K562 (cell line): ENCODE measurements around the gene ABL1. TPM values are rescaled to one million over a fixed set of nuclear protein-coding genes. Genes with fewer than 3 reads are reported as not detected.
A peak's percentile ranks its signal among the peaks of the same experiment; 100 is the strongest.

ENCODE experiments used
- ATAC-seq: fragments of 200-7000 bp; cut with Tn5 transposase; 3 replicates; pipeline ENCODE4 v1.9.1; 2020; ENCODE audit warnings: moderate library complexity
- BruUV-seq: library from RNA; stranded (reverse); fragments of 400-500 nt; replicated peaks from 2 replicates; lab custom pipeline; 2021; lab: Mats Ljungman, UMichigan
- CTCF ChIA-PET: fragments of 300-600 bp; formaldehyde crosslinking; extraction: SDS; loops from one replicate; lab custom pipeline; 2021; ENCODE audit warnings: low intra/inter-chr PET ratio; lab: Yijun Ruan, JAX
- POLR2A ChIA-PET: fragments of 300-600, 350-650 bp; sonication (Branson Sonifier 250); formaldehyde crosslinking; extraction: SDS; loops from one replicate; lab custom pipeline; 2021; ENCODE audit warnings: antibody characterized with exemption, inconsistent platforms; lab: Yijun Ruan, JAX
- DNase-seq, 4 experiments: peaks; one replicate each; pipeline versions ENCODE4 v3.0.0 to v3.0.0-alpha.2; 2011 to 2018; ENCODE audit warnings: low spot score in 3 of 4, mixed read lengths in 3 of 4; ENCODE audit errors: extremely low read depth in 1 of 4
- FAIRE-seq: peaks from 2 replicates; lab custom pipeline; 2011; peaks lifted over from hg19 to GRCh38; lab: Jason Lieb, UNC
- H2AFZ ChIP-seq: 2 replicates; pipeline ENCODE4 v1.6.0; 2011; ENCODE audit warnings: low read depth, low read length, control low read depth, inconsistent platforms
- H3K27ac ChIP-seq: fragments of 200-600 bp; 3 replicates; pipeline ENCODE4 v1.8.0; 2011; ENCODE audit warnings: low read depth, mild to moderate bottlenecking, control low read depth, inconsistent platforms, low read length, moderate library complexity, mixed read lengths; ENCODE audit errors: extremely low read depth
- H3K27me3 ChIP-seq, 2 experiments: fragments of 300-600 bp in 1 of 2; 2 replicates in 1 of 2; 3 replicates in 1 of 2; pipeline versions ENCODE4 v1.6.0 to v1.8.0; 2011; ENCODE audit warnings: inconsistent platforms in 2 of 2, low read length in 2 of 2, mild to moderate bottlenecking in 1 of 2, mixed read lengths in 1 of 2, moderate library complexity in 1 of 2; ENCODE audit not compliant: control insufficient read depth in 2 of 2, insufficient read depth in 2 of 2
- H3K36me3 ChIP-seq: fragments of 300-600 bp; 3 replicates; pipeline ENCODE4 v1.8.0; 2011; ENCODE audit warnings: mild to moderate bottlenecking, low read length, inconsistent platforms; ENCODE audit not compliant: control insufficient read depth, insufficient read depth
- H3K4me1 ChIP-seq, 2 experiments: fragments of 200-600 bp in 1 of 2; replicated peaks in 1 of 2; 2 replicates in 1 of 2; 3 replicates in 1 of 2; pipeline versions ENCODE4 v1.5.1 to v1.8.0; 2011; ENCODE audit warnings: inconsistent platforms in 2 of 2, low read length in 2 of 2, mild to moderate bottlenecking in 1 of 2, mixed read lengths in 1 of 2, moderate library complexity in 1 of 2; ENCODE audit not compliant: control insufficient read depth in 2 of 2, insufficient read depth in 2 of 2
- H3K4me2 ChIP-seq: 2 replicates; pipeline ENCODE4 v1.6.1; 2011; ENCODE audit warnings: low read length, control low read depth, inconsistent platforms, mixed read lengths; ENCODE audit not compliant: insufficient read depth
- H3K4me3 ChIP-seq: fragments of 200-600 bp; sonication (generic), shearing (Covaris generic); 2 replicates; pipeline ENCODE4 v1.5.1; 2016; ENCODE audit warnings: control low read depth, inconsistent platforms
- H3K79me2 ChIP-seq: fragments of 200-600 bp; 3 replicates; pipeline ENCODE4 v1.8.0; 2011; ENCODE audit warnings: low read length, inconsistent platforms; ENCODE audit not compliant: control insufficient read depth, insufficient read depth
- H3K9ac ChIP-seq, 2 experiments: 2 replicates each; pipeline versions ENCODE4 v1.6.0 to v1.6.1; 2011; ENCODE audit warnings: low read depth in 2 of 2, low read length in 2 of 2, control low read depth in 1 of 2, inconsistent platforms in 1 of 2, mild to moderate bottlenecking in 1 of 2, mixed read lengths in 1 of 2; ENCODE audit not compliant: insufficient read depth in 1 of 2
- H3K9me1 ChIP-seq: one replicate; pipeline ENCODE4 v1.6.0; 2011; ENCODE audit warnings: inconsistent platforms, mild to moderate bottlenecking, low read length, moderate library complexity; ENCODE audit not compliant: control insufficient read depth, insufficient read depth
- H3K9me3 ChIP-seq: replicated peaks from 2 replicates; pipeline ENCODE4 v1.5.1; 2011; ENCODE audit warnings: low read depth, low read length, inconsistent platforms; ENCODE audit not compliant: control insufficient read depth, insufficient read depth
- H4K20me1 ChIP-seq: replicated peaks from 2 replicates; pipeline ENCODE4 v1.6.1; 2011; ENCODE audit warnings: low read length, inconsistent platforms, mixed read lengths; ENCODE audit not compliant: control insufficient read depth, insufficient read depth
- CREBBP ChIP-seq: IDR thresholded peaks from one replicate; pipeline ENCODE4 v1.6.1; 2012; ENCODE audit warnings: low read depth, mild to moderate bottlenecking, control low read depth, inconsistent platforms, low read length
- HNRNPL ChIP-seq: fragments of 200-400 bp; formaldehyde crosslinking; IDR thresholded peaks from 2 replicates; pipeline ENCODE4 v1.6.1; 2017; ENCODE audit warnings: low read depth, mild to moderate bottlenecking, low read length
- NR0B1 ChIP-seq: fragments of 450-650 bp; IDR thresholded peaks from one replicate; pipeline ENCODE4 v1.6.1; 2018; ENCODE audit warnings: mild to moderate bottlenecking, moderate library complexity; ENCODE audit not compliant: partially characterized antibody
- RBM25 ChIP-seq: fragments of 200-400 bp; formaldehyde crosslinking; IDR thresholded peaks from 2 replicates; pipeline ENCODE4 v1.6.1; 2018; ENCODE audit warnings: low read length, low read depth, moderate library complexity; ENCODE audit not compliant: severe bottlenecking
- SMAD4 ChIP-seq: fragments of 250-450 bp; sonication (Bioruptor Pico); conservative IDR thresholded peaks from 2 replicates; pipeline ENCODE4 v1.8.0; 2021; ENCODE audit warnings: inconsistent platforms, mild to moderate bottlenecking, moderate library complexity
- STAG1 ChIP-seq: sonication (generic); formaldehyde crosslinking; IDR thresholded peaks from 2 replicates; pipeline ENCODE4 v1.5.0; 2020; ENCODE audit warnings: missing genetic modification reagents, borderline replicate concordance
- ZC3H4 ChIP-seq: sonication (generic); formaldehyde crosslinking; IDR thresholded peaks from 2 replicates; pipeline ENCODE4 v1.9.0; 2021; ENCODE audit warnings: missing genetic modification reagents, borderline replicate concordance
- ZNF324 ChIP-seq: fragments of 250-450 bp; sonication (Bioruptor Pico); IDR thresholded peaks from 2 replicates; pipeline ENCODE4 v1.4.0; 2020; ENCODE audit warnings: mild to moderate bottlenecking
- ZNF444 ChIP-seq: fragments of 250-450 bp; sonication (Bioruptor Pico); IDR thresholded peaks from 2 replicates; pipeline ENCODE4 v1.4.0; 2020; ENCODE audit warnings: mild to moderate bottlenecking, moderate library complexity
- WGBS: fragments of 100-300 bp; shearing (Covaris generic); methylation state at CpG from one replicate; pipeline ENCODE4 v1.1.6; 2016; ENCODE audit warnings: low coverage, mixed read lengths; ENCODE audit not compliant: insufficient coverage; ENCODE audit errors: missing lambda C conversion rate; 5-methylcytosine and 5-hydroxymethylcytosine counted together
- in situ Hi-C: fragments of 300-500 bp; cut with MboI; formaldehyde crosslinking; loops from 4 replicates; pipeline ENCODE4 v1.15.0; 2018; ENCODE audit warnings: inconsistent platforms, mixed read lengths
- intact Hi-C: fragments of 100-400 bp; cut with micrococcal nuclease; formaldehyde crosslinking; loops from 2 replicates; pipeline ENCODE4 v1.14.2; 2022
- polyA plus RNA-seq, 8 experiments: library from polyadenylated mRNA; depleted of rRNA in 4 of 8; stranded (reverse) in 5 of 8; unstranded in 3 of 8; fragments of >200 nt; fragmentation: Nextera tagmentation in 2 of 8; fragmentation: Illumina TruSeq in 1 of 8; extraction: Ambion mirVana in 2 of 8; extraction: Trizol in 1 of 8; gene quantifications; 2 replicates each; pipeline versions ENCODE4 v1.2.1 to v1.2.3, GENCODE V29; 2011 to 2014; ENCODE audit warnings: inconsistent platforms in 1 of 8, missing spikeins in 1 of 8
- total RNA-seq, 7 experiments: library from RNA; depleted of rRNA in 6 of 7; stranded (reverse); fragments of >200 nt in 6 of 7; fragmentation: Illumina TruSeq in 2 of 7; extraction: Trizol in 2 of 7; gene quantifications; 2 replicates each; pipeline versions ENCODE4 v1.2.1 to v1.2.3, GENCODE V29; 2011 to 2021; ENCODE audit warnings: low replicate concordance in 1 of 7
- TF ChIP-seq, protein P1 (sequence below): sonication (generic); formaldehyde crosslinking; IDR thresholded peaks from 2 replicates; pipeline ENCODE4 v1.8.1; 2023; ENCODE audit warnings: mild to moderate bottlenecking, missing genetic modification reagents
- TF ChIP-seq, protein P2 (sequence below): fragments of 450-650 bp; formaldehyde crosslinking; IDR thresholded peaks from 2 replicates; pipeline ENCODE4 v1.4.0; 2020; ENCODE audit warnings: mild to moderate bottlenecking, moderate library complexity
- TF ChIP-seq, protein P3 (sequence below), 2 experiments: fragments of 450-650 bp in 1 of 2; sonication (generic) in 1 of 2; formaldehyde crosslinking in 1 of 2; IDR thresholded peaks in 1 of 2; conservative IDR thresholded peaks in 1 of 2; 2 replicates each; pipeline versions ENCODE4 v1.6.1 to v1.8.1; 2016 to 2023; ENCODE audit warnings: mild to moderate bottlenecking in 2 of 2, moderate library complexity in 2 of 2, inconsistent platforms in 1 of 2, missing genetic modification reagents in 1 of 2

Gene ABL1
- total and polyA plus RNA-seq, 9 of the 15 experiments (the other 6 are each of a cell fraction or from before 2014, with no cell fraction given), result 1.5 to 130 (median 37.8) TPM

DNA sequence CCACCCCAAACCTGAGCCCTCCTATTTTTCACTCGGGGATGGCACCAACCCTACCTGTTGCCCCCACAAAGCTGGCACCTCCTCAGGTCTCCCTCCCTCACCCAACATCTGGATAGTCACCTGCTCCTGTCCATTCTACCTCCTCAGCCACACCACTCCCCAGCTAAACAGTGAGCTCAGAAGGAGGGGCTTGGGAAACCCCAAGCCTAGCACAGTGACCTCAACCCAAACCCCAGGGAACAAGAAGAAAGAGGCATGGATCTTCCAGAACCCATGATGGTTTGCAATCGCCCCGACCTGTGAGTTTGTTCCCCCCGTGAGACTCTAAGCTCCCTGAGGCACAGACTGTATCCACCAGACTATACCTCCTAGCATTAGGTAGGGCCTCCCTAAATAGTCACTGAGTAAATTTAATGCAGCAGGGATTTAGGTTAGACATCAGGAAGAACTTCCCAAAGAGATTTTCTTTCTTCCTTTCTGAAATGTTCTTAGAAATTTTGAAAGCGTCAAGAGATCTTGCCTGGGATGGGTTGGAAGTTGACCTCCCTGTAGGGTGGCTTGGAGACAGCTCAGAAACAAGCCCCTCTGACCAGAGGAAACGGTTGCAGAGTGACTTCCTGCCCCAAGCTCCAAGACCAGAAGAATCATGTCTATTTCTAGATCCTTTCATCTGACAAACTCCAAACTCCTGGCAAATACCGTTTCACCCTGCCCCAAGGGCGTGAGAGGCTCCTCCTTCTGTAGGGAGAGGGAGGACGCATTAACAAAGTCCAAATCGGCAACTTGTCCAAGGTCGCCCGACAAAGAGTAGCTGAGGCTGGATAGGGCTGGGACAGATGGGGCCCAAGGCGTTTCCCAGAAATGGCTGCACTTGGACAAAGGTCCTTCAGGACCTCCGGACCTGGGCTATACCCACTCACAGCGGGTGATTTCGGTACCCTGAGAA lies 99.9 kb downstream of the ABL1 start:
- in situ Hi-C loops, result no loop called here
- H3K4me2 ChIP-seq, result no peak overlapping the region
- H3K9ac ChIP-seq, result peak overlapping the region in 1 of 2 experiments; percentile 3; a peak in 1 of 4 replicates
- intact Hi-C loops, result no loop called here
- ChIA-PET CTCF (interaction anchor here (0.6 kb wide), 1 partner anchor 51 kb away, joined by 3 read pairs; no protein-coding TSS in a partner anchor), POLR2A (interaction anchor here (0.5 to 26.8 kb wide), 20 partner anchors 9 to 1238 kb away, joined by 3 to 582 read pairs (median 3); partner anchors contain the start of gene QRFP)
- DNase-seq (peak in 2 of 4 experiments; percentile 60 to 69), FAIRE-seq (peak; percentile 63), ATAC-seq (peak; percentile 2; the same call in 1 of the 3 replicates)
- H3K4me3 ChIP-seq, result no peak overlapping the region
- peaks cover 80% of the 10 kb centered on the region for H4K20me1 ChIP-seq
- no peaks in the 10 kb centered on the region for H3K36me3 ChIP-seq
- no peak overlapping the region for H3K27ac ChIP-seq
- H3K4me1 ChIP-seq, result peaks cover 0 to 48% of the 10 kb centered on the region in 2 experiments; a peak in 3 of 5 replicates
- no TSS peak for BruUV-seq
- peaks cover 86 to 95% of the 10 kb centered on the region in 2 experiments for H3K27me3 ChIP-seq
- H3K79me2 ChIP-seq, result no peaks in the 10 kb centered on the region
- WGBS, result 2% methylated on average over 16 of the region's 16 CpGs
- H3K9me3 ChIP-seq, result no peaks in the 10 kb centered on the region
- H3K9me1 ChIP-seq, result peaks cover 10% of the 10 kb centered on the region
- no peak overlapping the region for H2AFZ ChIP-seq
- TF ChIP-seq RBM25, result no peak
- no peak for TF ChIP-seq HNRNPL
- TF ChIP-seq, protein P1, sequence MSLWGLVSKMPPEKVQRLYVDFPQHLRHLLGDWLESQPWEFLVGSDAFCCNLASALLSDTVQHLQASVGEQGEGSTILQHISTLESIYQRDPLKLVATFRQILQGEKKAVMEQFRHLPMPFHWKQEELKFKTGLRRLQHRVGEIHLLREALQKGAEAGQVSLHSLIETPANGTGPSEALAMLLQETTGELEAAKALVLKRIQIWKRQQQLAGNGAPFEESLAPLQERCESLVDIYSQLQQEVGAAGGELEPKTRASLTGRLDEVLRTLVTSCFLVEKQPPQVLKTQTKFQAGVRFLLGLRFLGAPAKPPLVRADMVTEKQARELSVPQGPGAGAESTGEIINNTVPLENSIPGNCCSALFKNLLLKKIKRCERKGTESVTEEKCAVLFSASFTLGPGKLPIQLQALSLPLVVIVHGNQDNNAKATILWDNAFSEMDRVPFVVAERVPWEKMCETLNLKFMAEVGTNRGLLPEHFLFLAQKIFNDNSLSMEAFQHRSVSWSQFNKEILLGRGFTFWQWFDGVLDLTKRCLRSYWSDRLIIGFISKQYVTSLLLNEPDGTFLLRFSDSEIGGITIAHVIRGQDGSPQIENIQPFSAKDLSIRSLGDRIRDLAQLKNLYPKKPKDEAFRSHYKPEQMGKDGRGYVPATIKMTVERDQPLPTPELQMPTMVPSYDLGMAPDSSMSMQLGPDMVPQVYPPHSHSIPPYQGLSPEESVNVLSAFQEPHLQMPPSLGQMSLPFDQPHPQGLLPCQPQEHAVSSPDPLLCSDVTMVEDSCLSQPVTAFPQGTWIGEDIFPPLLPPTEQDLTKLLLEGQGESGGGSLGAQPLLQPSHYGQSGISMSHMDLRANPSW (CRISPR knock-in tag), result peak; percentile 88; the same call in 1 of the 2 replicates
- no peak for TF ChIP-seq ZNF324 (CRISPR knock-in tag)
- TF ChIP-seq CREBBP, result no peak
- TF ChIP-seq SMAD4 (CRISPR knock-in tag), result no peak
- no peak for TF ChIP-seq NR0B1
- no peak for TF ChIP-seq ZNF444 (CRISPR knock-in tag)
- TF ChIP-seq ZC3H4 (CRISPR knock-in tag), result no peak
- TF ChIP-seq, protein P2, sequence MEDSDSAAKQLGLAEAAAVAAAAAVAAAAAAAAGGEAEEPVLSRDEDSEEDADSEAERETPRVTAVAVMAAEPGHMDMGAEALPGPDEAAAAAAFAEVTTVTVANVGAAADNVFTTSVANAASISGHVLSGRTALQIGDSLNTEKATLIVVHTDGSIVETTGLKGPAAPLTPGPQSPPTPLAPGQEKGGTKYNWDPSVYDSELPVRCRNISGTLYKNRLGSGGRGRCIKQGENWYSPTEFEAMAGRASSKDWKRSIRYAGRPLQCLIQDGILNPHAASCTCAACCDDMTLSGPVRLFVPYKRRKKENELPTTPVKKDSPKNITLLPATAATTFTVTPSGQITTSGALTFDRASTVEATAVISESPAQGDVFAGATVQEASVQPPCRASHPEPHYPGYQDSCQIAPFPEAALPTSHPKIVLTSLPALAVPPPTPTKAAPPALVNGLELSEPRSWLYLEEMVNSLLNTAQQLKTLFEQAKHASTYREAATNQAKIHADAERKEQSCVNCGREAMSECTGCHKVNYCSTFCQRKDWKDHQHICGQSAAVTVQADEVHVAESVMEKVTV, result no peak
- no peak for TF ChIP-seq STAG1 (CRISPR knock-in tag)
- TF ChIP-seq, protein P3, sequence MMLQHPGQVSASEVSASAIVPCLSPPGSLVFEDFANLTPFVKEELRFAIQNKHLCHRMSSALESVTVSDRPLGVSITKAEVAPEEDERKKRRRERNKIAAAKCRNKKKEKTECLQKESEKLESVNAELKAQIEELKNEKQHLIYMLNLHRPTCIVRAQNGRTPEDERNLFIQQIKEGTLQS (IDR thresholded peaks at IDR 0.05), result no peak
- TF ChIP-seq, protein P3 (CRISPR knock-in tag; conservative IDR thresholded peaks at IDR 0.05), result peak; percentile 41; the same call in 1 of the 2 replicates
